ENCODE results near the gene NRSN1. TPM values are rescaled to one million over a fixed set of nuclear protein-coding genes. Genes with fewer than 3 reads are reported as not detected.
"Not testable (repeated sequence)": the region's sequence is repeated elsewhere in the genome, so short reads cannot be mapped to it uniquely, and the experiment has no call there.

The NRSN1 gene
- total RNA-seq, 1 experiment from 2014 or later = not detected

DNA sequence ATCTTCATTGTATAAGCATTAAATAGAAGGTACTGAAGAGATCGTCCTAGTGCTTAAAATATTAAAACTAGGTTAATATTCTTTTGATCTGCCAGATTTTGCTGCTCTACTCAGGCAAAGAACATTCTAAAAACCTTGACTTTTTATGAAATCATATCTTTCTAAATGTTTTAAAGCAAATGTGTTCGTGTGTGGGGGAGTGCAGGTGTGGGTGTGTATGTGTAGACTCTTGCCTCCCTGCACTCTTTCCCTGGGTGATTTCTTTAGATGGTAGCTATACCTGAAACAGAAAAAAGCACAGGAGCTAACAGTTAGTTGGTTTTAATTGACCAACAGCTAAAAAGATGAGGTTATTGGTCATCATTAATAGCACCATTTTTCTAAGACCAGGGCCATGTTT is 5.7 kb downstream of the NRSN1 start:
- POLR2A ChIA-PET = no interaction called here
- no peak overlapping the region for H3K4me3 Mint-ChIP-seq (ENCODE audit: unreplicated experiment)
- intact Hi-C loops (cut with micrococcal nuclease) = no loop called here

DNA sequence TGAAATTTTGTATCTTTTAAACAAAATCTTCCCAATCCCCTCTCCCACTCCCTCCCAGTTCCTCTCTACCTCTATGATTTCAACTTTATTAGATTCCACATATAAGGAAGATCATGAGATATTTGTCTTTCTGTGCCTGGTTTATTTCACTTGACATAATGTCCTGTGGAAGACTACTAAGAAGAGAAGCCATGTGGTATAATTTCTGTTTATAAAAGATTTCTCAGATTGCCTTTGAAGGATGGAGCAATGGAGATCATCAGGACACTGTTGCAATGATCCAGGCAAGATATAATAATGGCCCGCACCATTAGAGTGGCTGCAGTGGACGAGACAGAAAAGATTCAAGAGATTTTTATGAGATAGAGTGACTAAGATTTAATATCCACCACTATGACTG is 13.1 kb downstream of the NRSN1 start:
- H3K4me1 Mint-ChIP-seq (ENCODE audit: insufficient read depth, unreplicated experiment) = no peaks in the 10 kb centered on the region
- no peaks in the 10 kb centered on the region for H3K9me3 Mint-ChIP-seq (ENCODE audit: unreplicated experiment)
- POLR2A ChIA-PET = no interaction called here
- peaks cover 46% of the 10 kb centered on the region for H3K27me3 Mint-ChIP-seq (ENCODE audit: insufficient read depth, unreplicated experiment)
- TF ChIP-seq, protein P1, sequence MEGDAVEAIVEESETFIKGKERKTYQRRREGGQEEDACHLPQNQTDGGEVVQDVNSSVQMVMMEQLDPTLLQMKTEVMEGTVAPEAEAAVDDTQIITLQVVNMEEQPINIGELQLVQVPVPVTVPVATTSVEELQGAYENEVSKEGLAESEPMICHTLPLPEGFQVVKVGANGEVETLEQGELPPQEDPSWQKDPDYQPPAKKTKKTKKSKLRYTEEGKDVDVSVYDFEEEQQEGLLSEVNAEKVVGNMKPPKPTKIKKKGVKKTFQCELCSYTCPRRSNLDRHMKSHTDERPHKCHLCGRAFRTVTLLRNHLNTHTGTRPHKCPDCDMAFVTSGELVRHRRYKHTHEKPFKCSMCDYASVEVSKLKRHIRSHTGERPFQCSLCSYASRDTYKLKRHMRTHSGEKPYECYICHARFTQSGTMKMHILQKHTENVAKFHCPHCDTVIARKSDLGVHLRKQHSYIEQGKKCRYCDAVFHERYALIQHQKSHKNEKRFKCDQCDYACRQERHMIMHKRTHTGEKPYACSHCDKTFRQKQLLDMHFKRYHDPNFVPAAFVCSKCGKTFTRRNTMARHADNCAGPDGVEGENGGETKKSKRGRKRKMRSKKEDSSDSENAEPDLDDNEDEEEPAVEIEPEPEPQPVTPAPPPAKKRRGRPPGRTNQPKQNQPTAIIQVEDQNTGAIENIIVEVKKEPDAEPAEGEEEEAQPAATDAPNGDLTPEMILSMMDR (IDR thresholded peaks at IDR 0.05; ENCODE audit: unreplicated experiment) = no peak
- no peaks in the 10 kb centered on the region for H3K36me3 Mint-ChIP-seq (ENCODE audit: insufficient read depth, unreplicated experiment)
- CTCF ChIA-PET = no interaction called here
- H3K4me3 Mint-ChIP-seq (ENCODE audit: unreplicated experiment) = no peak overlapping the region
- H3K27ac Mint-ChIP-seq (ENCODE audit: low read depth, unreplicated experiment) = no peak overlapping the region
- BruUV-seq (replicated peaks) = no TSS peak
- no peak for DNase-seq (ENCODE audit: unreplicated experiment)
- intact Hi-C loops (cut with micrococcal nuclease) = no loop called here

More for the DNA sequence above, 5.7 kb downstream of the NRSN1 start:
- CTCF ChIA-PET = interaction anchor here (1.0 kb wide), 1 partner anchor 15 kb away, joined by 3 read pairs; no protein-coding TSS in a partner anchor
- H3K27ac Mint-ChIP-seq (ENCODE audit: low read depth, unreplicated experiment) = no peak overlapping the region
- TF ChIP-seq, protein P1 (IDR thresholded peaks at IDR 0.05; ENCODE audit: unreplicated experiment) = no peak
- H3K36me3 Mint-ChIP-seq (ENCODE audit: insufficient read depth, unreplicated experiment) = no peaks in the 10 kb centered on the region
- DNase-seq (ENCODE audit: unreplicated experiment) = no peak
- H3K4me1 Mint-ChIP-seq (ENCODE audit: insufficient read depth, unreplicated experiment) = no peaks in the 10 kb centered on the region
- peaks cover 15% of the 10 kb centered on the region for H3K27me3 Mint-ChIP-seq (ENCODE audit: insufficient read depth, unreplicated experiment)
- no TSS peak for BruUV-seq (replicated peaks)
- H3K9me3 Mint-ChIP-seq (ENCODE audit: unreplicated experiment) = no peaks in the 10 kb centered on the region

DNA sequence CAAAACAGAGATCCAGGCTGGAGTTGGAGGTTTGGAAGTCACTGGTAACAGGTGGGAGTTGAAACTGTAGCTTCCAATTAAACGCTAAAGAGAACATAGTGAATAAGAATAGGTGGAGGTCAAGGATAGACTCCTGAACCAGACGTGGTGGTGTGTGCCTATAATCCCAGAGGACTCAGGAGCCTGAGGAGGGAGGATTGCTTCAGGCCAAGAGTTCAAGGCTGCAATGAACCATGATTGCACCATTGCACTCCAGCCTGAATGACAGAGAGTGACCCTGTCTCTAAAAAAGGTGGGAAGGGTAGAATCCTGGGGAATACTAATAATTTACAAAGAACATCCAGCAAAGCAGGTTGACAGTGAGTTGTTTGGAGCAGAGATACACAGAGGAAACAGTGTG is 13.6 kb downstream of the NRSN1 start:
- no peak overlapping the region for H3K27ac Mint-ChIP-seq (ENCODE audit: low read depth, unreplicated experiment)
- no TSS peak for BruUV-seq (replicated peaks)
- no peak overlapping the region for H3K4me3 Mint-ChIP-seq (ENCODE audit: unreplicated experiment)
- DNase-seq (ENCODE audit: unreplicated experiment) = no peak
- no peaks in the 10 kb centered on the region for H3K36me3 Mint-ChIP-seq (ENCODE audit: insufficient read depth, unreplicated experiment)
- H3K4me1 Mint-ChIP-seq (ENCODE audit: insufficient read depth, unreplicated experiment) = no peaks in the 10 kb centered on the region
- no peaks in the 10 kb centered on the region for H3K9me3 Mint-ChIP-seq (ENCODE audit: unreplicated experiment)
- CTCF ChIA-PET = no interaction called here
- peaks cover 41% of the 10 kb centered on the region for H3K27me3 Mint-ChIP-seq (ENCODE audit: insufficient read depth, unreplicated experiment)
- POLR2A ChIA-PET = no interaction called here
- intact Hi-C loops (cut with micrococcal nuclease) = no loop called here
- TF ChIP-seq, protein P1 (IDR thresholded peaks at IDR 0.05; ENCODE audit: unreplicated experiment) = no peak

DNA sequence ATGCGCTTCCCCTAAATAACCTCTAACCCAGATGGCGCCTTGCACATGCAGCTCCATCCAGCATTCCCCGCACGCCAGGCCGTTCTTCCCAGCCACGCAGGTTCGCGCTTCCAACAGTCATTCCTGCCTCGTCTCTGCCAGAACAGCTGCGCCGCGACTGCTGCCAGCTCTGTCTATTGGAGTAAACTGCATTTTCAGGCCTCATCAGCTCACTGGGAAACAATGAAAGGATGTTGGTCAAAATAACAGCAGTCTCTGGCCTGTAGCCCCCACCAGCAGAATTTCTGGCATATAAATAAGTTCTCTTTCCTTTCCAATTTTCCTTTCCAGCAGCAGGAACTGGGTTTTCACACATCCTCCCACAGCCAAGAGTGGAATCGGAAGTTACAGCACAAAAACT is 14.6 kb downstream of the NRSN1 start:
- intact Hi-C loops (cut with micrococcal nuclease) = no loop called here
- TF ChIP-seq, protein P1 (IDR thresholded peaks at IDR 0.05; ENCODE audit: unreplicated experiment) = no peak
- H3K9me3 Mint-ChIP-seq (ENCODE audit: unreplicated experiment) = no peaks in the 10 kb centered on the region
- CTCF ChIA-PET = no interaction called here
- DNase-seq (ENCODE audit: unreplicated experiment) = no peak
- no peaks in the 10 kb centered on the region for H3K36me3 Mint-ChIP-seq (ENCODE audit: insufficient read depth, unreplicated experiment)
- H3K27me3 Mint-ChIP-seq (ENCODE audit: insufficient read depth, unreplicated experiment) = peaks cover 35% of the 10 kb centered on the region
- H3K27ac Mint-ChIP-seq (ENCODE audit: low read depth, unreplicated experiment) = no peak overlapping the region
- BruUV-seq (replicated peaks) = no TSS peak
- H3K4me1 Mint-ChIP-seq (ENCODE audit: insufficient read depth, unreplicated experiment) = no peaks in the 10 kb centered on the region
- POLR2A ChIA-PET = interaction anchor here (0.6 kb wide), 1 partner anchor 449 kb away, joined by 3 read pairs; no protein-coding TSS in a partner anchor
- H3K4me3 Mint-ChIP-seq (ENCODE audit: unreplicated experiment) = no peak overlapping the region

DNA sequence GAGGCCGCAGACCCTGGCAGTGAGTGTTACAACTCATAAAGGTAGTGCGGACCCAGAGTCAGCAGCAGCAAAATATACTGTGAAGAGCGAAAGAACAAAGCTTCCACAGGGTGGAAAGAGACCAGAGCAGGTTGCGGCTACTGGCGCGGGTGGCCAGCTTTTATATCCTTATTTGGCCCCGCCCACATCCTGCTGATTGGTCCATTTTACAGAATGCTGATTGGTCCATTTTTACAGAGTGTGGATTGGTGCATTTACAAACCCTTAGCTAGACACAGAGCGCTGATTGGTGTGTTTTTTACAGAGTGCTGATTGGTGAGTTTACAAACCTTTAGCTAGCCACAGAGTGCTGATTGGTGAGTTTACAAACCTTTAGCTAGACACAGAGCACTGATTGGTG is 16.7 kb downstream of the NRSN1 start:
- H3K27ac Mint-ChIP-seq (ENCODE audit: low read depth, unreplicated experiment); CTCF ChIA-PET; POLR2A ChIA-PET; BruUV-seq (replicated peaks); H3K9me3 Mint-ChIP-seq (ENCODE audit: unreplicated experiment); DNase-seq (ENCODE audit: unreplicated experiment); H3K4me3 Mint-ChIP-seq (ENCODE audit: unreplicated experiment); H3K36me3 Mint-ChIP-seq (ENCODE audit: insufficient read depth, unreplicated experiment); H3K4me1 Mint-ChIP-seq (ENCODE audit: insufficient read depth, unreplicated experiment); intact Hi-C loops (cut with micrococcal nuclease): not testable (repeated sequence)
- peaks cover 35% of the 10 kb centered on the region for H3K27me3 Mint-ChIP-seq (ENCODE audit: insufficient read depth, unreplicated experiment)

Data from MCF 10A (cell line).